ENCODE measurements around the gene SLC25A40.

DNA sequence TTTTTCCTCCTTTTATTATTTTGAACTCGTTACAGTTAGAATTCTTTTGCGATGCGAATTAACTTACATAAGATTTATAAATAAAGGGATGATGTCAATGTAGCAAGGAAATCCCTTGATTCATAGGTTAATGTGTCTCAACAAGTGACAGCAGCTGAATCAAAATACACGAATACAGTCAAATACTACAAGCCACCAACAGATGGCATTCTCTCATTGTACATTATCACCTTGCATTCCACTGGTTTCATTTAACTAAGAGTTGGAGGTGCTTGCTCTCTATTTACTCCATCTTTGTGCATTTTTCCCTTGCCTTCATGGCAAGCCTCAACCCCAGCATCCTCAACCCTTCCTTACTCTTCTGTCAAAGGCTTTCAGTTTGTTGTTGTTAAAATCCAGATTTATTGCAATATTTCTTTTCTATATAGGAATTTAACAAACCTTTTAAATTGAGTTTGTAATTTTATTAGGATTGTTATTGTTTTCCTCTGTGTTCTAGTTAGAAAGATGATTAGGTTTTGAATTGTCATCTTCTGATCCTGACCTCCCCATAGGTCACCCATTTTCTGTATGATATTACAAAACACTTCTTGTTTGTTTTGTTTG lies 78.3 kb downstream of the SLC25A40 start:
- TF ChIP-seq, protein P1, sequence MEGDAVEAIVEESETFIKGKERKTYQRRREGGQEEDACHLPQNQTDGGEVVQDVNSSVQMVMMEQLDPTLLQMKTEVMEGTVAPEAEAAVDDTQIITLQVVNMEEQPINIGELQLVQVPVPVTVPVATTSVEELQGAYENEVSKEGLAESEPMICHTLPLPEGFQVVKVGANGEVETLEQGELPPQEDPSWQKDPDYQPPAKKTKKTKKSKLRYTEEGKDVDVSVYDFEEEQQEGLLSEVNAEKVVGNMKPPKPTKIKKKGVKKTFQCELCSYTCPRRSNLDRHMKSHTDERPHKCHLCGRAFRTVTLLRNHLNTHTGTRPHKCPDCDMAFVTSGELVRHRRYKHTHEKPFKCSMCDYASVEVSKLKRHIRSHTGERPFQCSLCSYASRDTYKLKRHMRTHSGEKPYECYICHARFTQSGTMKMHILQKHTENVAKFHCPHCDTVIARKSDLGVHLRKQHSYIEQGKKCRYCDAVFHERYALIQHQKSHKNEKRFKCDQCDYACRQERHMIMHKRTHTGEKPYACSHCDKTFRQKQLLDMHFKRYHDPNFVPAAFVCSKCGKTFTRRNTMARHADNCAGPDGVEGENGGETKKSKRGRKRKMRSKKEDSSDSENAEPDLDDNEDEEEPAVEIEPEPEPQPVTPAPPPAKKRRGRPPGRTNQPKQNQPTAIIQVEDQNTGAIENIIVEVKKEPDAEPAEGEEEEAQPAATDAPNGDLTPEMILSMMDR (conservative IDR thresholded peaks at IDR 0.05) = peak; percentile 74
- TF ChIP-seq EZH2 (IDR thresholded peaks at IDR 0.05; ENCODE audit: low read depth) = no peak

All from PC-9 (cell line).